WTC11 (cell line): ENCODE results near the gene PLXNA2. TPM values are rescaled to one million over a fixed set of nuclear protein-coding genes. Genes with fewer than 3 reads are reported as not detected.

Experiments
- ATAC-seq: fragments of 200-7000 bp; cut with Tn5 transposase; 2 replicates; pipeline ENCODE4 v1.10.0; 2021; ENCODE audit warnings: mild to moderate bottlenecking, moderate library complexity
- CTCF ChIA-PET: fragments of 300-600 bp; sonication (Branson Sonifier 250); formaldehyde crosslinking; loops from one replicate; lab custom pipeline; 2021; ENCODE audit warnings: antibody characterized with exemption; lab: Charles Lee
- POLR2A ChIA-PET: fragments of 350-600 bp; sonication (Branson Sonifier 250); formaldehyde crosslinking; loops from one replicate; lab custom pipeline; 2021; ENCODE audit warnings: antibody characterized with exemption; lab: Charles Lee
- DNase-seq: peaks from one replicate; pipeline ENCODE4 v3.0.0; 2021; ENCODE audit warnings: low spot score
- H3K27ac Mint-ChIP-seq: 2 replicates; pipeline ENCODE4 v1.8.0; 2021; ENCODE audit warnings: mixed read lengths
- H3K27me3 Mint-ChIP-seq: 2 replicates; pipeline ENCODE4 v1.8.0; 2021; ENCODE audit warnings: low read depth, mild to moderate bottlenecking, moderate library complexity, mixed read lengths
- H3K36me3 Mint-ChIP-seq: 2 replicates; pipeline ENCODE4 v1.8.0; 2021; ENCODE audit warnings: mixed read lengths
- H3K4me1 Mint-ChIP-seq: 2 replicates; pipeline ENCODE4 v1.8.0; 2022; ENCODE audit warnings: mixed read lengths
- H3K4me3 Mint-ChIP-seq: 2 replicates; pipeline ENCODE4 v1.8.0; 2021; ENCODE audit warnings: mild to moderate bottlenecking, moderate library complexity, mixed read lengths
- H3K9me3 Mint-ChIP-seq: 2 replicates; pipeline ENCODE4 v1.8.0; 2021; ENCODE audit warnings: mixed read lengths
- ATF6 ChIP-seq: sonication (generic); formaldehyde crosslinking; IDR thresholded peaks from 2 replicates; pipeline ENCODE4 v1.8.1; 2023; ENCODE audit warnings: mild to moderate bottlenecking, missing genetic modification reagents
- CBFB ChIP-seq: sonication (generic); formaldehyde crosslinking; IDR thresholded peaks from 2 replicates; pipeline ENCODE4 v1.8.1; 2022; ENCODE audit warnings: mild to moderate bottlenecking, low read depth, missing genetic modification reagents
- E2F4 ChIP-seq: sonication (generic); formaldehyde crosslinking; IDR thresholded peaks from 2 replicates; pipeline ENCODE4 v1.8.1; 2022; ENCODE audit warnings: low read depth, mild to moderate bottlenecking, moderate library complexity, missing genetic modification reagents, borderline replicate concordance
- FOXP4 ChIP-seq: sonication (generic); formaldehyde crosslinking; IDR thresholded peaks from 2 replicates; pipeline ENCODE4 v1.8.0; 2022; ENCODE audit warnings: mild to moderate bottlenecking, missing genetic modification reagents
- GRHL2 ChIP-seq: fragments of 250-450 bp; sonication (Bioruptor Pico); IDR thresholded peaks from 2 replicates; pipeline ENCODE4 v1.8.0; 2022; ENCODE audit warnings: mild to moderate bottlenecking, moderate library complexity; ENCODE audit not compliant: insufficient replicate concordance, severe bottlenecking
- GTF2I ChIP-seq: fragments of 250-450 bp; sonication (Bioruptor Pico); conservative IDR thresholded peaks from 2 replicates; pipeline ENCODE4 v1.4.0; 2021; ENCODE audit warnings: mild to moderate bottlenecking
- MYBL2 ChIP-seq: sonication (generic); formaldehyde crosslinking; IDR thresholded peaks from 2 replicates; pipeline ENCODE4 v1.8.1; 2023; ENCODE audit warnings: mild to moderate bottlenecking, moderate library complexity, missing genetic modification reagents
- NR2C2 ChIP-seq: sonication (generic); formaldehyde crosslinking; IDR thresholded peaks from 2 replicates; pipeline ENCODE4 v1.8.0; 2022; ENCODE audit warnings: mild to moderate bottlenecking, missing genetic modification reagents
- PRRX2 ChIP-seq: fragments of 250-450 bp; sonication (Bioruptor Pico); IDR thresholded peaks from 2 replicates; pipeline ENCODE4 v1.8.0; 2021; ENCODE audit warnings: mild to moderate bottlenecking
- TEAD4 ChIP-seq: sonication (generic); formaldehyde crosslinking; IDR thresholded peaks from 2 replicates; pipeline ENCODE4 v1.8.0; 2022; ENCODE audit warnings: mild to moderate bottlenecking, missing genetic modification reagents
- ZBTB43 ChIP-seq: sonication (generic); formaldehyde crosslinking; IDR thresholded peaks from 2 replicates; pipeline ENCODE4 v1.8.1; 2023; ENCODE audit warnings: mild to moderate bottlenecking, missing genetic modification reagents
- ZNF121 ChIP-seq: sonication (generic); formaldehyde crosslinking; IDR thresholded peaks from 2 replicates; pipeline ENCODE4 v1.8.0; 2023; ENCODE audit warnings: missing genetic modification reagents
- ZNF263 ChIP-seq: sonication (generic); formaldehyde crosslinking; IDR thresholded peaks from 2 replicates; pipeline ENCODE4 v1.8.1; 2022; ENCODE audit warnings: low read depth, mild to moderate bottlenecking, moderate library complexity, missing genetic modification reagents
- ZNF281 ChIP-seq: sonication (generic); formaldehyde crosslinking; IDR thresholded peaks from 2 replicates; pipeline ENCODE4 v1.8.0; 2023; ENCODE audit warnings: mild to moderate bottlenecking, missing genetic modification reagents
- ZNF532 ChIP-seq: fragments of 250-450 bp; sonication (Bioruptor Pico); IDR thresholded peaks from 2 replicates; pipeline ENCODE4 v1.9.0; 2021; ENCODE audit warnings: mild to moderate bottlenecking, borderline replicate concordance
- ZNF671 ChIP-seq: fragments of 250-450 bp; sonication (Bioruptor Pico); IDR thresholded peaks from 2 replicates; pipeline ENCODE4 v1.8.0; 2021; ENCODE audit warnings: mild to moderate bottlenecking
- ZSCAN18 ChIP-seq: fragments of 250-450 bp; sonication (Bioruptor Pico); IDR thresholded peaks from 2 replicates; pipeline ENCODE4 v2.1.2; 2022; ENCODE audit warnings: mild to moderate bottlenecking, moderate library complexity
- total RNA-seq: library from RNA; stranded (reverse); gene quantifications from 3 replicates; pipeline ENCODE4 v1.2.3, GENCODE V29; 2021

PLXNA2 gene
- total RNA-seq, 1 experiment from 2014 or later, result 4.2 TPM

- TF ChIP-seq ZBTB43 (CRISPR knock-in tag), result no peak
- TF ChIP-seq MYBL2 (CRISPR knock-in tag), result no peak
- TF ChIP-seq TEAD4 (CRISPR knock-in tag), result no peak
- TF ChIP-seq ZNF263, result no peak
- TF ChIP-seq CBFB, result no peak
- TF ChIP-seq NR2C2 (CRISPR knock-in tag), result no peak
- no peak for TF ChIP-seq ZSCAN18
- TF ChIP-seq, all 79 proteins: peak for 0
These were observed 266.3 kb downstream of the PLXNA2 start (continued) for GRCh38 chr1:207977876-207978275.

GRCh38 chr1:207973898-207974568 lies 270.2 kb downstream of the PLXNA2 start:
- POLR2A ChIA-PET, result interaction anchor here (0.6 kb wide), 1 partner anchor 305 kb away, joined by 3 read pairs; no protein-coding TSS in a partner anchor
- no peak for TF ChIP-seq ZNF121 (CRISPR knock-in tag)
- TF ChIP-seq PRRX2, result no peak
- no peak for TF ChIP-seq E2F4 (CRISPR knock-in tag)
- no peak for TF ChIP-seq NR2C2 (CRISPR knock-in tag)
- no peak for TF ChIP-seq GRHL2 (CRISPR knock-in tag)
- TF ChIP-seq ATF6 (CRISPR knock-in tag), result no peak
- no peak for TF ChIP-seq ZNF532 (CRISPR knock-in tag)
- no peak for TF ChIP-seq FOXP4 (CRISPR knock-in tag)
- TF ChIP-seq ZNF671 (CRISPR knock-in tag), result no peak
- no peak for TF ChIP-seq GTF2I
- TF ChIP-seq ZNF281 (CRISPR knock-in tag), result no peak

More at GRCh38 chr1:207973898-207974568, 270.2 kb downstream of the PLXNA2 start:
- DNase-seq (no peak), ATAC-seq (no peak)
- Mint-ChIP-seq H3K9me3 (no peaks in the 10 kb centered on the region), H3K4me1 (no peaks in the 10 kb centered on the region), H3K27ac (no peak overlapping the region), H3K4me3 (no peak overlapping the region), H3K36me3 (no peaks in the 10 kb centered on the region), H3K27me3 (no peaks in the 10 kb centered on the region; the same call in 1 of the 2 replicates)
- CTCF ChIA-PET, result interaction anchor here (1.2 to 1.8 kb wide), 4 partner anchors 11 to 89 kb away, joined by 4 to 10 read pairs (median 8); no protein-coding TSS in a partner anchor
